Left kidney (tissue), 8 donors: ENCODE data around the gene MAGEA9B. TPM values are rescaled to one million over a fixed set of nuclear protein-coding genes. Genes with fewer than 3 reads are reported as not detected.
"Not testable (repeated sequence)": the region's sequence is repeated elsewhere in the genome, so short reads cannot be mapped to it uniquely, and the experiment has no call there.

Experiments
- DNase-seq: peaks from one replicate; pipeline ENCODE4 v3.0.0-alpha.2; 2013
- long read RNA-seq, 8 donors: transcript quantifications; one replicate each; lab custom pipeline, GENCODE V29; 2026
- polyA plus RNA-seq: library from polyadenylated mRNA; unstranded; fragments of 120-200 nt; gene quantifications from one replicate; pipeline ENCODE4 v1.2.1, GENCODE V29; 2013; ENCODE audit not compliant: insufficient read length

Gene MAGEA9B
- polyA plus RNA-seq, result not detected
- long read RNA-seq, donor 1, result 0 reads
- long read RNA-seq, donor 2, result 0 reads
- long read RNA-seq, donor 3, result 0 reads
- long read RNA-seq, donor 4, result 0 reads
- long read RNA-seq, donor 5, result 0 reads
- long read RNA-seq, donor 6, result 0 reads
- long read RNA-seq, donor 7, result 0 reads
- long read RNA-seq, donor 8, result 0 reads

- not testable (repeated sequence) for DNase-seq
Observed at GRCh38 chrX:149587359-149587758, at the start of gene MAGEA9B. MAGEA9B (minus strand) TSS chrX:149587459; CDS start chrX:149583179, 4,280 bp downstream.

- no peak for DNase-seq
Observed at GRCh38 chrX:149633511-149633910, 46.3 kb upstream of the MAGEA9B start.

- DNase-seq, result peak; percentile 45
Observed at GRCh38 chrX:149631234-149632165, 44.2 kb upstream of the MAGEA9B start, which contains the start of gene TMEM185A. TMEM185A (minus strand) TSS chrX:149631792; CDS start chrX:149631580, 212 bp downstream.

GRCh38 chrX:149630681-149631233, 43.5 kb upstream of the MAGEA9B start:
- no peak for DNase-seq

- no peak for DNase-seq
Observed at GRCh38 chrX:149629730-149630387, 42.6 kb upstream of the MAGEA9B start.

GRCh38 chrX:149628768-149629167, 41.5 kb upstream of the MAGEA9B start:
- DNase-seq, result no peak

- no peak for DNase-seq
Observed at GRCh38 chrX:149628280-149628679, 41.0 kb upstream of the MAGEA9B start.

- DNase-seq, result not testable (repeated sequence)
Observed at GRCh38 chrX:149626829-149627228, 39.6 kb upstream of the MAGEA9B start.

GRCh38 chrX:149619662-149620061, 32.4 kb upstream of the MAGEA9B start:
- DNase-seq, result not testable (repeated sequence)

GRCh38 chrX:149618871-149619270, 31.6 kb upstream of the MAGEA9B start:
- no peak for DNase-seq

- no peak for DNase-seq
Observed at GRCh38 chrX:149611623-149612175, 24.4 kb upstream of the MAGEA9B start.

- DNase-seq, result no peak
Observed at GRCh38 chrX:149610511-149610910, 23.3 kb upstream of the MAGEA9B start.

- DNase-seq, result no peak
Observed at GRCh38 chrX:149607699-149608098, 20.4 kb upstream of the MAGEA9B start.

- not testable (repeated sequence) for DNase-seq
Observed at GRCh38 chrX:149605248-149605885, 18.1 kb upstream of the MAGEA9B start.

GRCh38 chrX:149598603-149599002, 11.3 kb upstream of the MAGEA9B start:
- DNase-seq, result not testable (repeated sequence)

GRCh38 chrX:149595943-149596342, 8.7 kb upstream of the MAGEA9B start:
- DNase-seq, result not testable (repeated sequence)

GRCh38 chrX:149595214-149595613, 8.0 kb upstream of the MAGEA9B start, which contains the start of gene HSFX2:
HSFX2 (minus strand) TSS chrX:149595314; CDS start chrX:149594700, 614 bp downstream.
- not testable (repeated sequence) for DNase-seq

- DNase-seq, result not testable (repeated sequence)
Observed at GRCh38 chrX:149590993-149591392, 3.7 kb upstream of the MAGEA9B start.

- DNase-seq, result not testable (repeated sequence)
Observed at GRCh38 chrX:149585631-149586030, 1.6 kb downstream of the MAGEA9B start.

- DNase-seq, result not testable (repeated sequence)
Observed at GRCh38 chrX:149573456-149573855, 13.8 kb downstream of the MAGEA9B start.

- no peak for DNase-seq
Observed at GRCh38 chrX:149572743-149573142, 14.5 kb downstream of the MAGEA9B start.
